GM21447 (cell line): ENCODE measurements around the gene SESN3.
"Not testable (repeated sequence)": the region's sequence is repeated elsewhere in the genome, so short reads cannot be mapped to it uniquely, and the experiment has no call there.

Source experiments
- ATAC-seq: cut with Tn5 transposase; IDR thresholded peaks from one replicate; pipeline ENCODE4 v1.9.1; 2021; ENCODE audit not compliant: unreplicated experiment

The SESN3 gene

GRCh38 chr11:95154514-95154913 is 76.5 kb downstream of the SESN3 start:
- ATAC-seq: no peak

- ATAC-seq: no peak
Measured at GRCh38 chr11:95153857-95154246, 77.2 kb downstream of the SESN3 start.

GRCh38 chr11:95152876-95153856 is 77.8 kb downstream of the SESN3 start:
- no peak for ATAC-seq

GRCh38 chr11:95150956-95151684 is 79.9 kb downstream of the SESN3 start:
- ATAC-seq: peak; percentile 88

GRCh38 chr11:95149651-95150364 is 81.2 kb downstream of the SESN3 start:
- no peak for ATAC-seq

GRCh38 chr11:95148938-95149337 is 82.1 kb downstream of the SESN3 start:
- ATAC-seq: no peak

- ATAC-seq: no peak
Measured at GRCh38 chr11:95148406-95148805, 82.6 kb downstream of the SESN3 start.

- ATAC-seq: no peak
Measured at GRCh38 chr11:95147364-95147905, 83.6 kb downstream of the SESN3 start.

- ATAC-seq: no peak
Measured at GRCh38 chr11:95145430-95146060, 85.5 kb downstream of the SESN3 start.

GRCh38 chr11:95144313-95145235 is 86.4 kb downstream of the SESN3 start:
- no peak for ATAC-seq

- ATAC-seq: no peak
Measured at GRCh38 chr11:95143106-95143681, 87.8 kb downstream of the SESN3 start.

GRCh38 chr11:95142431-95142830 is 88.6 kb downstream of the SESN3 start:
- ATAC-seq: no peak

- ATAC-seq: no peak
Measured at GRCh38 chr11:95140397-95141033, 90.5 kb downstream of the SESN3 start.

GRCh38 chr11:95138448-95138847 is 92.6 kb downstream of the SESN3 start:
- ATAC-seq: peak; percentile 84

- ATAC-seq: no peak
Measured at GRCh38 chr11:95137299-95137698, 93.7 kb downstream of the SESN3 start.

- not testable (repeated sequence) for ATAC-seq
Measured at GRCh38 chr11:95136747-95137146, 94.3 kb downstream of the SESN3 start.

- no peak for ATAC-seq
Measured at GRCh38 chr11:95135880-95136279, 95.1 kb downstream of the SESN3 start.

GRCh38 chr11:95135155-95135554 is 95.8 kb downstream of the SESN3 start:
- no peak for ATAC-seq

- ATAC-seq: no peak
Measured at GRCh38 chr11:95134491-95134890, 96.5 kb downstream of the SESN3 start.
